ENCODE results near the gene JAML. TPM values are rescaled to one million over a fixed set of nuclear protein-coding genes. Genes with fewer than 3 reads are reported as not detected.

The JAML gene
- total RNA-seq, 1 donor from 2014 or later, result not detected

DNA sequence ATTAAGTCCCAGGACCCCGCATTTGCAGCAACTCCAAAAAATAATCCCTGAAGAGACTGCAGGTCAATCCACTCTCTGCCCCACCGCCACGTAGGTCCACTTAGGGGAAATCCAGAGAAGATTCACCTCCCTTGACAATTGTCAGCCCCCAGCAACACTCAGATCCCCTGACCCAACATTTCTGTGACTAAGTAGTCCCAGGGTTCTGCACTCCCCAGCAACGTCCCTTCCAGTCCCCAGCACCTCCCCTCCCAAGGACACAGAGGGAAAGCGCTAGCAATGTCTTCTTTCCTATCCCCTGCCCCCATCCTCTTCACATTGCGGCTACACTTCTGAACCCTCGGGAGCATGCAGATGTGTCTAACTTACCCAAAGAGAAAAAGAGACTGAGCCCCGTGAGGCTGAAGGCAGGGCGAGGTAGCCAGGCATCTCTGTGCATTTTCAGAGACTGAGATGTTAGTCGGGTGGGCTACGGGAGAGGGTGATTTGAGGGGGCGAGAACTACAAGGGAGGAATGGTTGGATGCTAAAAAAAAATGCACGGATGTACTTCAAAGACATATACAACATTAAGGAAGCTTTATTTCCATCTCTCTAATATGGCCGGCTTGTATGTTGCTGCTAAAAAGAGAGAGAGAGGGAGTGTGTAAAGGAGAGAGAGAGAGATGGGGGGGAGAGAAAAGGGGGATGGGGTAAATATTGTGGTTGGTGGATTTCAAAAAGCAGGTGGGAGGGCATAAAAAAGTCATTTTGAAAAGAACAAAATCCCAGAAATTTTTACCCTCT is 48.6 kb downstream of the JAML start, which contains the start of gene SCN2B:
TSS of gene SCN2B (minus strand) at position 647 of the 785 bp plus-strand sequence. CDS start at position 439, 208 bp downstream.
- Histone ChIP-seq H3K27ac (no peak within 1 kb of the TSS), H3K9me3 (no peaks in the 10 kb centered on the region), H3K27me3 (no peaks in the 10 kb centered on the region), H3K4me3 (peak within 1 kb of the TSS; percentile 12 to 17), H3K4me1 (no peaks in the 10 kb centered on the region), H3K36me3 (no peaks in the 10 kb centered on the region)
- intact Hi-C loops (cut with DNase I), result no loop called here
- no peak for DNase-seq (ENCODE audit: low spot score in 2 of 2)
- TF ChIP-seq, protein P1, sequence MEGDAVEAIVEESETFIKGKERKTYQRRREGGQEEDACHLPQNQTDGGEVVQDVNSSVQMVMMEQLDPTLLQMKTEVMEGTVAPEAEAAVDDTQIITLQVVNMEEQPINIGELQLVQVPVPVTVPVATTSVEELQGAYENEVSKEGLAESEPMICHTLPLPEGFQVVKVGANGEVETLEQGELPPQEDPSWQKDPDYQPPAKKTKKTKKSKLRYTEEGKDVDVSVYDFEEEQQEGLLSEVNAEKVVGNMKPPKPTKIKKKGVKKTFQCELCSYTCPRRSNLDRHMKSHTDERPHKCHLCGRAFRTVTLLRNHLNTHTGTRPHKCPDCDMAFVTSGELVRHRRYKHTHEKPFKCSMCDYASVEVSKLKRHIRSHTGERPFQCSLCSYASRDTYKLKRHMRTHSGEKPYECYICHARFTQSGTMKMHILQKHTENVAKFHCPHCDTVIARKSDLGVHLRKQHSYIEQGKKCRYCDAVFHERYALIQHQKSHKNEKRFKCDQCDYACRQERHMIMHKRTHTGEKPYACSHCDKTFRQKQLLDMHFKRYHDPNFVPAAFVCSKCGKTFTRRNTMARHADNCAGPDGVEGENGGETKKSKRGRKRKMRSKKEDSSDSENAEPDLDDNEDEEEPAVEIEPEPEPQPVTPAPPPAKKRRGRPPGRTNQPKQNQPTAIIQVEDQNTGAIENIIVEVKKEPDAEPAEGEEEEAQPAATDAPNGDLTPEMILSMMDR (IDR thresholded peaks at IDR 0.05), result no peak

DNA sequence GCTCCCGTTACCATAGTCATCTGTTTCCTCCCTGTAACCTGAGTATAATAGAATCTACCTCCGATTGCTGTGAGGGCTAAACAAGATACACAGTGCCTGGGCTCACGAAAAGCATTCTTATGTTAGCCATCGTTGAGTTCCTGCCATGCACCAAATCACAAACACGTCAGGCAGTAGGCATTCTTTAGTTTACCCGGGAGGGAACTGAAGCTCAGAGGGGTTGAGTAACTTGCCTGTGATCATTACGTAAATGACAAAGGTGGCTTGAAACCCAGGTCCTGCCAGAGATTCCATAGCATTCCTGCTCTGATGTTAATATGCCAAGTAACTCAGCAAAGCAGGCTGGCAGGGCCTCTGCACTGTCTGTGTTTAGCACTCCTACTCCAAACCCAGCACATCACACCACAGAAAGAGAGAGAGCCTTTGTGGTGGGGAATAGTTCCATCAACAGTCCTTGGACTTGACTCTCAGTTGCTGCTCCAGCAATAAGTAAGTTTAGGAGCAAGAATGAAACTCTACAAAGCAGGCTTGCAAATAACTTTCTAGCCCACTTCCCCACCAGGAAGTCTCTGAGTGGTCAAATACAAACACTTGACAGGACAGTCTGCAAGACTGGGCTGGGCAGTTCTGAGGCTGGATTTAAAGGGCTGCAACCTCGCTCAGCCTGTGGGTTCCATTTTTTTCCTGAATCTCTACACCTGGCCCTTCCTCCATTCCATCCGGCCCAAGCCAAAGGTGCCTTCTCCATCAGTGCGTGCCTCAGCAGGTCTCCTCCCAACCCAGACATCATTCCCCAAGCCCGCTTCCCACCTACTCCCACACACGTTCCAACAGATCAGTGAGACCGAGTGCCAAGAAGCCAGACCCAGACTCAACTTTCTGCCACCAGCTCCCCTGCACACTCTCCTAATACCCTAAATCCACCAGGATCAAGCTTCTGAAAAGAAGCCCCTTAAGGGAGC is 49.5 kb downstream of the JAML start:
- no peak overlapping the region for H3K27ac ChIP-seq
- TF ChIP-seq, protein P1 (IDR thresholded peaks at IDR 0.05), result no peak

DNA sequence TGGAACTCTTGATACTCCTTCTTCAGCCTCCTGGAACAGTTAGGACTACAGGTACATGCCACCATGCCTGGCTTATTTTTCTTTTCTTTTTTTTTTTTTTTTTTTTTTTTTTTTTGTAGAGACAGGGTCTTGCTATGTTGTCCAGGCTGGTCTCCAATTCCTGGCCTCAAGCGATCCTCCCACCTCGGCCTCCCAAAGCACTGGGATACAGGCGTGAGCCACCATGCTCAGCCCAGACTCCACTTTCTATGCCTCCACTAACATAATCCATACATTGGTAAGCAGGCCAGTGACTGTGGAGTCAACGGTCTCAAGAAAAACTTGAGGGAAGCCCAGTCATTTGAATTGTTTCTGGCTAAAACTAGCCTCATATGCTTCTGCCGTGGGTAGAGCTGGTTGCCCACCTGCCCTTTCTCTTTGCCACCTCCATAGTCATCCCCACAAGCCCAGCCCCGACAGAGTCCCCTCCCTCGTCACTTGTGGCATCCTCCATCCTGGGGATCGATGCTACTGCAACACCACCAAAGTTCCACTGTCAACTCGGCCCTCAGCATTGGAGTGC is 50.7 kb downstream of the JAML start:
- TF ChIP-seq, protein P1 (IDR thresholded peaks at IDR 0.05), result no peak
- Histone ChIP-seq H3K4me1 (no peaks in the 10 kb centered on the region), H3K27ac (no peak overlapping the region), H3K27me3 (no peaks in the 10 kb centered on the region), H3K4me3 (no peak overlapping the region), H3K9me3 (no peaks in the 10 kb centered on the region), H3K36me3 (no peaks in the 10 kb centered on the region)
- intact Hi-C loops (cut with DNase I), result no loop called here
- DNase-seq (ENCODE audit: low spot score in 2 of 2), result no peak

More for the DNA sequence above, 49.5 kb downstream of the JAML start:
- Histone ChIP-seq H3K27me3 (no peaks in the 10 kb centered on the region), H3K4me3 (no peak overlapping the region), H3K36me3 (no peaks in the 10 kb centered on the region), H3K9me3 (no peaks in the 10 kb centered on the region), H3K4me1 (no peaks in the 10 kb centered on the region)
- intact Hi-C loops (cut with DNase I), result no loop called here
- no peak for DNase-seq (ENCODE audit: low spot score in 2 of 2)

DNA sequence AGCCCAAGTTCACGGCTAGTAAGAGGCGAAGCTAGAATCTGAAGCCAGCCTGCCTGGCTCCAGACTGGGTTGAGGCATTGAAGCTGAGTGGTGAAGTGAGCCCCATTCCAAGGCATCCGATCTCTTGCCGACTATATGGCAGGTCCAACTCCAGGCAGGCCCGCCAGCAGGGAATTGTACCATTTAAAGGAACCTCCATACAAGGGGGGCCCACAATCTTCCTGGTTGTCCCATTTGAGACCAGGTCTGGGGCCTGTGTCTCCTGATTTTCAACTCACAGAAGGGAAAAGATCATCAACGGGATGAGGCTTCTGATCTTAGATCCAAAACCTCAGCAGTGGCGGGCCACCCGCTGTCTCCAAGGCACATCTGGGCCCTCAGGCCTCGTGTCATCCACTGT is 52.5 kb downstream of the JAML start:
- no peak overlapping the region for H3K4me3 ChIP-seq
- H3K36me3 ChIP-seq, result no peaks in the 10 kb centered on the region
- no peaks in the 10 kb centered on the region for H3K27me3 ChIP-seq
- intact Hi-C loops (cut with DNase I), result no loop called here
- no peaks in the 10 kb centered on the region for H3K9me3 ChIP-seq
- H3K4me1 ChIP-seq, result no peaks in the 10 kb centered on the region
- H3K27ac ChIP-seq, result no peak overlapping the region
- TF ChIP-seq, protein P1 (IDR thresholded peaks at IDR 0.05), result no peak
- DNase-seq (ENCODE audit: low spot score in 2 of 2), result no peak

DNA sequence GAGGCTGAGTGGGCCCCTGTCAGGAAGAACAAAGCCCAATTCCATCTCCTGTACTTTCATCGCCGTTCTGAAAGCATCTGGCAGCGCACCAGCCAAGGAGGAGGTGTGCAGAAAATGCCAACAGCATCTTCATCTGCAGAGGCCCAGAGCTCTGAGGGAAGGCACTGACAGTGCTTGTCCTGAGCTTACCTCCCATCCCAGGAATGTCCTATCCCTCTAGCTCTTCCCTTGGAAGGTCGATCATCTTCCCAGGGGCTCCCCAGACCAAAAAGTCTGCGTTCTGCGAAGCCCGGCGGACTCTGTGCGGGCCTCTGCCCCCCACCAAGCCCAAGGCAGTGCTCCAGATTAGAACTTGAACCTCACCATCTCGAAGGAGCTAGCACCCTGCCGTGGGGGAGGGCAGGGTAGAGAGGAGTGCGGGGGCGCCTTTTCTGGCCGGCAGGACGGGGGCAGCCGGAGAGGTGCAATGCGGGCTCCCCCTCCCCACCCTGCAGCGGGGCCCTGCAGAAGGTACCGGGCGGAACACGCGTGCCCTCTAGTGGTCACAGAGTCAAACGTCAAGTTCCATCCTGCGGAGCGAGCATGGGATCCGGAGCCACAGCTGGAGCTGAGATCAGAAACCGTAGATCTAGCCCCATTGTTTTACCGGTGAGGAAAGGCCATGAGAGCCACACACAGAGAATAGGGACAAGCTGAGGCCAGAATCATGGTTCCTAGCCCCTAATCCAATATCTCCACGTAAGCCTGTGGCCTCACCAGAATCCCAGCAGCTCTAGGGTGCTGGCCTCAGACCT is 53.3 kb downstream of the JAML start:
- no peaks in the 10 kb centered on the region for H3K27me3 ChIP-seq
- H3K27ac ChIP-seq, result no peak overlapping the region
- DNase-seq (ENCODE audit: low spot score in 2 of 2), result peak in 1 of 2 donors; percentile 74
- TF ChIP-seq, protein P1 (IDR thresholded peaks at IDR 0.05), result peak; percentile 73 to 88 (median 85)
- no peaks in the 10 kb centered on the region for H3K9me3 ChIP-seq
- H3K4me1 ChIP-seq, result no peaks in the 10 kb centered on the region
- H3K4me3 ChIP-seq, result no peak overlapping the region
- intact Hi-C loops (cut with DNase I), result loop anchor here (1.0 kb wide), 1 partner anchor 26 kb away; no protein-coding TSS in a partner anchor
- H3K36me3 ChIP-seq, result no peaks in the 10 kb centered on the region

Data from ascending aorta (tissue), 2 donors.